ENCODE results near the gene CNOT6. TPM values are rescaled to one million over a fixed set of nuclear protein-coding genes. Genes with fewer than 3 reads are reported as not detected.

The CNOT6 gene
- total RNA-seq, 1 donor from 2014 or later, result 41.7 TPM

GRCh38 chr5:180627386-180628120 lies 133.4 kb downstream of the CNOT6 start:
- Mint-ChIP-seq H3K4me3 (ENCODE audit: unreplicated experiment) (no peak overlapping the region), H3K4me1 (ENCODE audit: low read depth, unreplicated experiment) (peaks cover 3% of the 10 kb centered on the region), H3K27me3 (ENCODE audit: low read depth, unreplicated experiment) (peaks cover 18% of the 10 kb centered on the region), H3K36me3 (ENCODE audit: low read depth, unreplicated experiment) (no peaks in the 10 kb centered on the region), H3K9me3 (ENCODE audit: unreplicated experiment) (no peaks in the 10 kb centered on the region), H3K27ac (ENCODE audit: unreplicated experiment) (no peak overlapping the region)
- no peak for TF ChIP-seq EZH2 (IDR thresholded peaks at IDR 0.05; ENCODE audit: insufficient read depth, low read length)
- TF ChIP-seq CTCF (IDR thresholded peaks at IDR 0.05; ENCODE audit: insufficient read depth, low read depth, low read length), result no peak
- no peak overlapping the region for H3K27ac ChIP-seq (ENCODE audit: low read depth, low read length)
- no peaks in the 10 kb centered on the region for H3K4me1 ChIP-seq (ENCODE audit: insufficient read depth, low read length)
- H3K36me3 ChIP-seq (ENCODE audit: insufficient read depth, low read length), result no peaks in the 10 kb centered on the region
- no peak overlapping the region for H3K4me3 ChIP-seq (ENCODE audit: insufficient read depth, low read depth, low read length)
- DNase-seq (ENCODE audit: low read depth), result no peak
- FAIRE-seq, result no peak
- no peaks in the 10 kb centered on the region for H3K9me3 ChIP-seq (ENCODE audit: insufficient read depth, low read depth, low read length)
- no peak overlapping the region for H3K9ac ChIP-seq (ENCODE audit: low read length)
- H2AFZ ChIP-seq (ENCODE audit: low read depth, low read length), result no peak overlapping the region
- no peaks in the 10 kb centered on the region for H4K20me1 ChIP-seq (ENCODE audit: insufficient read depth, low read length)
- no peaks in the 10 kb centered on the region for H3K27me3 ChIP-seq (ENCODE audit: insufficient read depth, low read length)
- no peaks in the 10 kb centered on the region for H3K79me2 ChIP-seq (ENCODE audit: insufficient read depth, low read length)
- H3K4me2 ChIP-seq (ENCODE audit: low read length), result no peak overlapping the region

Other genes starting within 250 kb of the CNOT6 start
- 31.6 and 34.0 TPM in 2 replicates for gene MAPK9, start 202.3 kb upstream of the CNOT6 start, total RNA-seq
- 14.6 and 19.0 TPM in 2 replicates for gene GFPT2, start 141.0 kb upstream of the CNOT6 start, total RNA-seq
- gene SCGB3A1, start 97.1 kb downstream of the CNOT6 start, total RNA-seq, result not detected in 2 replicates
- gene FLT4, start 155.2 kb downstream of the CNOT6 start, total RNA-seq, result 3.7 and 7.2 TPM in 2 replicates
- not detected in 2 replicates for gene OR2Y1, start 245.7 kb downstream of the CNOT6 start, total RNA-seq